ENCODE results near the gene RDH16.
"Not testable (repeated sequence)": the region's sequence is repeated elsewhere in the genome, so short reads cannot be mapped to it uniquely, and the experiment has no call there.

Gene RDH16

GRCh38 chr12:56928262-56928661 is 29.1 kb downstream of the RDH16 start:
- Histone ChIP-seq H3K9ac (no peak overlapping the region), H3K4me1 (ENCODE audit: low read depth, poor library complexity, severe bottlenecking) (peaks cover 4% of the 10 kb centered on the region), H3K27me3 (ENCODE audit: insufficient read depth, low read depth) (no peaks in the 10 kb centered on the region), H3K27ac (no peak overlapping the region), H3K4me2 (no peak overlapping the region), H3K36me3 (ENCODE audit: insufficient read depth) (no peaks in the 10 kb centered on the region), H3K79me2 (ENCODE audit: insufficient read depth, low read depth) (no peaks in the 10 kb centered on the region), H2AFZ (ENCODE audit: low read depth) (no peak overlapping the region), H4K20me1 (ENCODE audit: insufficient read depth) (no peaks in the 10 kb centered on the region), H3K4me3 (IDR thresholded peaks at IDR 0.05; ENCODE audit: insufficient read depth, low read depth, low read length) (no peak overlapping the region)
- TF ChIP-seq, protein P1, sequence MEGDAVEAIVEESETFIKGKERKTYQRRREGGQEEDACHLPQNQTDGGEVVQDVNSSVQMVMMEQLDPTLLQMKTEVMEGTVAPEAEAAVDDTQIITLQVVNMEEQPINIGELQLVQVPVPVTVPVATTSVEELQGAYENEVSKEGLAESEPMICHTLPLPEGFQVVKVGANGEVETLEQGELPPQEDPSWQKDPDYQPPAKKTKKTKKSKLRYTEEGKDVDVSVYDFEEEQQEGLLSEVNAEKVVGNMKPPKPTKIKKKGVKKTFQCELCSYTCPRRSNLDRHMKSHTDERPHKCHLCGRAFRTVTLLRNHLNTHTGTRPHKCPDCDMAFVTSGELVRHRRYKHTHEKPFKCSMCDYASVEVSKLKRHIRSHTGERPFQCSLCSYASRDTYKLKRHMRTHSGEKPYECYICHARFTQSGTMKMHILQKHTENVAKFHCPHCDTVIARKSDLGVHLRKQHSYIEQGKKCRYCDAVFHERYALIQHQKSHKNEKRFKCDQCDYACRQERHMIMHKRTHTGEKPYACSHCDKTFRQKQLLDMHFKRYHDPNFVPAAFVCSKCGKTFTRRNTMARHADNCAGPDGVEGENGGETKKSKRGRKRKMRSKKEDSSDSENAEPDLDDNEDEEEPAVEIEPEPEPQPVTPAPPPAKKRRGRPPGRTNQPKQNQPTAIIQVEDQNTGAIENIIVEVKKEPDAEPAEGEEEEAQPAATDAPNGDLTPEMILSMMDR (conservative IDR thresholded peaks at IDR 0.05; ENCODE audit: low read depth, low read length), result no peak

- no peak overlapping the region for H2AFZ ChIP-seq (ENCODE audit: low read depth)
- H3K9ac ChIP-seq, result no peak overlapping the region
- H3K4me3 ChIP-seq (IDR thresholded peaks at IDR 0.05; ENCODE audit: insufficient read depth, low read depth, low read length), result no peak overlapping the region
- H3K36me3 ChIP-seq (ENCODE audit: insufficient read depth), result no peaks in the 10 kb centered on the region
- no peaks in the 10 kb centered on the region for H3K79me2 ChIP-seq (ENCODE audit: insufficient read depth, low read depth)
- no peak overlapping the region for H3K4me2 ChIP-seq
- no peaks in the 10 kb centered on the region for H3K27me3 ChIP-seq (ENCODE audit: insufficient read depth, low read depth)
- peaks cover 4% of the 10 kb centered on the region for H3K4me1 ChIP-seq (ENCODE audit: low read depth, poor library complexity, severe bottlenecking)
- H4K20me1 ChIP-seq (ENCODE audit: insufficient read depth), result no peaks in the 10 kb centered on the region
- TF ChIP-seq, protein P1 (conservative IDR thresholded peaks at IDR 0.05; ENCODE audit: low read depth, low read length), result no peak
- H3K27ac ChIP-seq, result no peak overlapping the region
Measured at GRCh38 chr12:56927281-56927680, 30.1 kb downstream of the RDH16 start.

- H3K36me3 ChIP-seq (ENCODE audit: insufficient read depth), result no peaks in the 10 kb centered on the region
- H3K9ac ChIP-seq, result no peak overlapping the region
- no peak overlapping the region for H3K4me2 ChIP-seq
- H4K20me1 ChIP-seq (ENCODE audit: insufficient read depth), result no peaks in the 10 kb centered on the region
- H3K4me1 ChIP-seq (ENCODE audit: low read depth, poor library complexity, severe bottlenecking), result no peaks in the 10 kb centered on the region
- H3K4me3 ChIP-seq (IDR thresholded peaks at IDR 0.05; ENCODE audit: insufficient read depth, low read depth, low read length), result no peak overlapping the region
- H2AFZ ChIP-seq (ENCODE audit: low read depth), result no peak overlapping the region
- TF ChIP-seq, protein P1 (conservative IDR thresholded peaks at IDR 0.05; ENCODE audit: low read depth, low read length), result no peak
- no peaks in the 10 kb centered on the region for H3K79me2 ChIP-seq (ENCODE audit: insufficient read depth, low read depth)
- H3K27me3 ChIP-seq (ENCODE audit: insufficient read depth, low read depth), result no peaks in the 10 kb centered on the region
- no peak overlapping the region for H3K27ac ChIP-seq
Measured at GRCh38 chr12:56922031-56922430, 35.4 kb downstream of the RDH16 start.

DNA sequence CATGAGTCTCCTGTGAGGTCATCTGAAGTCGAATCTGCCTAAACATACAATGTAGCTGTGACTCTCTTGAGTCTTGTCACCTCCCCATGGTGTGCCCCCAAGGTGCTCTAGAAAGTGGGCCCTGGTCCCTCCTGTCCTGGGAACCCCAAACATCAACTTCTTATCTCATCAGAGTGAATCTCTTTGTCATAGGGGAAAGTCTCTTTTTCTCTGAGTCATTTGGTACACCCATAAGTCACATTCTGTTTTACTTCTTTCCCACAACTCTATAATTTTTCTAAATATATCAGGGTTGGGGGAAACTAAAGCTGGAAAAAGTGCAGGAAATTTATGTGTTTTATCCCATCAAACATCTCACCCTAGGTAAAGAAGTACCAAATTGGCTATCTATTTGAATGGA is 36.1 kb downstream of the RDH16 start:
- no peak overlapping the region for H2AFZ ChIP-seq (ENCODE audit: low read depth)
- H3K4me1 ChIP-seq (ENCODE audit: low read depth, poor library complexity, severe bottlenecking), result no peaks in the 10 kb centered on the region
- H3K9ac ChIP-seq, result no peak overlapping the region
- H3K27me3 ChIP-seq (ENCODE audit: insufficient read depth, low read depth), result no peaks in the 10 kb centered on the region
- H4K20me1 ChIP-seq (ENCODE audit: insufficient read depth), result no peaks in the 10 kb centered on the region
- H3K27ac ChIP-seq, result no peak overlapping the region
- H3K4me3 ChIP-seq (IDR thresholded peaks at IDR 0.05; ENCODE audit: insufficient read depth, low read depth, low read length), result no peak overlapping the region
- H3K79me2 ChIP-seq (ENCODE audit: insufficient read depth, low read depth), result no peaks in the 10 kb centered on the region
- TF ChIP-seq, protein P1 (conservative IDR thresholded peaks at IDR 0.05; ENCODE audit: low read depth, low read length), result no peak
- H3K36me3 ChIP-seq (ENCODE audit: insufficient read depth), result no peaks in the 10 kb centered on the region
- H3K4me2 ChIP-seq, result no peak overlapping the region

GRCh38 chr12:56918139-56918538 is 39.3 kb downstream of the RDH16 start:
- H4K20me1 ChIP-seq (ENCODE audit: insufficient read depth); H3K9ac ChIP-seq; H2AFZ ChIP-seq (ENCODE audit: low read depth); H3K27ac ChIP-seq; H3K4me3 ChIP-seq (IDR thresholded peaks at IDR 0.05; ENCODE audit: insufficient read depth, low read depth, low read length); H3K79me2 ChIP-seq (ENCODE audit: insufficient read depth, low read depth); H3K36me3 ChIP-seq (ENCODE audit: insufficient read depth); H3K4me2 ChIP-seq; H3K4me1 ChIP-seq (ENCODE audit: low read depth, poor library complexity, severe bottlenecking); H3K27me3 ChIP-seq (ENCODE audit: insufficient read depth, low read depth): not testable (repeated sequence)
